Measurements from ENCODE around the gene NOS1AP.

DNA sequence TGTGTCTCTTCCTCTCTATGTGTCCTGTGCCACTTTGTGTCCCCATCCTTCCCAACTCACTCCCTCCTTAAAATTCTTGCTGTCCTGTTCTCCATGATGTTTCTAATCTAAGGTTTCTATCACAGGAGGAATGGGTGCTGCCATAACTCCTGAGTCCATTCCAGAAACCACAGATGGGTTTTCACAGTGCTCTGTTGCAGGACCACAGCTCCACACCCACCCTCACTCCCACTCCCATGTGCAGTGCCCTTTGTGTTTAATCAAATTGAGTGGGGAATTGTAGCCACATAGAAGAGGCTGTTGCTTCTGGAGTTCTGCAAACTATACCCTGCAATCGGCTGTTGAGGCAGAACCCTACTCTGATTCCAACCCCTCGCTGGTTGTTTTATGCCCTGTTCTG, 165.1 kb downstream of the NOS1AP start:
- TF ChIP-seq, protein P1, sequence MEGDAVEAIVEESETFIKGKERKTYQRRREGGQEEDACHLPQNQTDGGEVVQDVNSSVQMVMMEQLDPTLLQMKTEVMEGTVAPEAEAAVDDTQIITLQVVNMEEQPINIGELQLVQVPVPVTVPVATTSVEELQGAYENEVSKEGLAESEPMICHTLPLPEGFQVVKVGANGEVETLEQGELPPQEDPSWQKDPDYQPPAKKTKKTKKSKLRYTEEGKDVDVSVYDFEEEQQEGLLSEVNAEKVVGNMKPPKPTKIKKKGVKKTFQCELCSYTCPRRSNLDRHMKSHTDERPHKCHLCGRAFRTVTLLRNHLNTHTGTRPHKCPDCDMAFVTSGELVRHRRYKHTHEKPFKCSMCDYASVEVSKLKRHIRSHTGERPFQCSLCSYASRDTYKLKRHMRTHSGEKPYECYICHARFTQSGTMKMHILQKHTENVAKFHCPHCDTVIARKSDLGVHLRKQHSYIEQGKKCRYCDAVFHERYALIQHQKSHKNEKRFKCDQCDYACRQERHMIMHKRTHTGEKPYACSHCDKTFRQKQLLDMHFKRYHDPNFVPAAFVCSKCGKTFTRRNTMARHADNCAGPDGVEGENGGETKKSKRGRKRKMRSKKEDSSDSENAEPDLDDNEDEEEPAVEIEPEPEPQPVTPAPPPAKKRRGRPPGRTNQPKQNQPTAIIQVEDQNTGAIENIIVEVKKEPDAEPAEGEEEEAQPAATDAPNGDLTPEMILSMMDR (IDR thresholded peaks at IDR 0.05), result no peak
- no peak for TF ChIP-seq POLR2A (IDR thresholded peaks at IDR 0.05)
- TF ChIP-seq POLR2AphosphoS5 (IDR thresholded peaks at IDR 0.05), result no peak
- TF ChIP-seq EP300 (IDR thresholded peaks at IDR 0.05; ENCODE audit: low read depth), result no peak

All from transverse colon (tissue), 4 donors.